CD4-positive, alpha-beta T cell treated with Interleukin-2 at 100 ng/mL for 4 hours (primary cell): ENCODE data around the gene CYP39A1.
A peak's percentile ranks its signal among the peaks of the same experiment; 100 is the strongest.

ENCODE experiments used
- DNase-seq: peaks from one replicate; pipeline ENCODE4 v3.0.0-alpha.2; 2020; ENCODE audit warnings: low spot score

The CYP39A1 gene, protein sequence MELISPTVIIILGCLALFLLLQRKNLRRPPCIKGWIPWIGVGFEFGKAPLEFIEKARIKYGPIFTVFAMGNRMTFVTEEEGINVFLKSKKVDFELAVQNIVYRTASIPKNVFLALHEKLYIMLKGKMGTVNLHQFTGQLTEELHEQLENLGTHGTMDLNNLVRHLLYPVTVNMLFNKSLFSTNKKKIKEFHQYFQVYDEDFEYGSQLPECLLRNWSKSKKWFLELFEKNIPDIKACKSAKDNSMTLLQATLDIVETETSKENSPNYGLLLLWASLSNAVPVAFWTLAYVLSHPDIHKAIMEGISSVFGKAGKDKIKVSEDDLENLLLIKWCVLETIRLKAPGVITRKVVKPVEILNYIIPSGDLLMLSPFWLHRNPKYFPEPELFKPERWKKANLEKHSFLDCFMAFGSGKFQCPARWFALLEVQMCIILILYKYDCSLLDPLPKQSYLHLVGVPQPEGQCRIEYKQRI

DNA sequence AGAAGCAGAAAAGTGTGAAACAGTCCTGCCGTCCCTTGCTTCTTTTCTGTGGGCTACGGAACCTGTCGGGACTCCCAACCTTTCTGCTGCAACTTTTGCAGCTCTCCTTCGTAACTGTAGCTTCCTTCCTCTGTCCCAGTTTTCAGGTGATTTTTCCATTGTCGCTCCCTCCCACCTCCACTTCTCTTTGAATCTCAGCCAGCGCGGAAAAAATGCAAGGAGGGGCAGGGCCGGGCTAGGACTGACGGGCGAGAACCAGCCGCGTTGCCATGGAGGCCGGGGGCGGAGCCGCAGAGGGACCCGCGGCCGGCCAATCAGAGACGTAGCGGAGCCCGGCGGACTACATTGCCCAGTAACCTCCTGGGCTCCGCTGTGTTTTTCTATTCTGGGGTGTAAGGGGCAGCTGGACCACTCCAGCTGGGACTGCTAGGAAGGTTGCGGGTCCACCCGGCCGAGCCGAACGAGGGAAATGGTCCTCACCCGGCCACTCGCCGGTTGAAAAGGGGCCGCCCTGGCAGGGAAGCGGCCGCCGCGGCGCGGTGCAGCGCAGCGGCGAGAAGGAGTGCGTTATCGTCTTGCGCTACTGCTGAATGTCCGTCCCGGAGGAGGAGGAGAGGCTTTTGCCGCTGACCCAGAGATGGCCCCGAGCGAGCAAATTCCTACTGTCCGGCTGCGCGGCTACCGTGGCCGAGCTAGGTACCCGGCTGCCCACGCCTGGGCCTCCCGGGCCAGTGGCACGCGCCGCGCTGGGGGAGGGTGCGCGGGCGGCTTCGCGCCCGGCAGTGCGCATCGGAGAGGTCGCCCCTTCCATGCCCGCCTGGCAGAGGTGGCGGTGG, at the start of gene CYP39A1, which contains the start of gene SLC25A27:
CYP39A1 (minus strand) TSS at position 216 of the 836 bp plus-strand sequence. CDS start 236 bp downstream, outside the sequence.
SLC25A27 (plus strand) TSS at position 373 of the 836 bp plus-strand sequence; CDS start at position 591, 218 bp downstream.
- DNase-seq = peak; percentile 64

DNA sequence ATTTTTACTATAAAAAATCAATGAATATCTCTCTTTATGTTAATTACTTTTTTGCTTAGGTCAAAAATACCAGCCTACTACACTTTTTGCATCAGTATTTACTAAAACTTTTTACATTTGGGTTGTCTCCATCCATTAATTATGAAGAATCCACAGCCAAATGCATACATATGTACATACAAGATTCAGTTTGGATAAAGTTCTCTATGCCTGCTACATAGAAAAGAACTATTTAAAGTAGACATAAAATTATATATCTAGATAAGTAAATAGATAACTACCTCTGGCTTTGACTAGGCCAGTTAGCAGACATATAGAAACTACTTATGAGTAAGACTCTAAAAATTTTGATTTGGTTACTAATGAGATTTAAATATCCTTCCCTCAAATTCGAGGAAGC, 47.4 kb upstream of the CYP39A1 start:
- no peak for DNase-seq

- no peak for DNase-seq
These were observed 38.4 kb upstream of the CYP39A1 start for GRCh38 chr6:46690911-46691451.

DNA sequence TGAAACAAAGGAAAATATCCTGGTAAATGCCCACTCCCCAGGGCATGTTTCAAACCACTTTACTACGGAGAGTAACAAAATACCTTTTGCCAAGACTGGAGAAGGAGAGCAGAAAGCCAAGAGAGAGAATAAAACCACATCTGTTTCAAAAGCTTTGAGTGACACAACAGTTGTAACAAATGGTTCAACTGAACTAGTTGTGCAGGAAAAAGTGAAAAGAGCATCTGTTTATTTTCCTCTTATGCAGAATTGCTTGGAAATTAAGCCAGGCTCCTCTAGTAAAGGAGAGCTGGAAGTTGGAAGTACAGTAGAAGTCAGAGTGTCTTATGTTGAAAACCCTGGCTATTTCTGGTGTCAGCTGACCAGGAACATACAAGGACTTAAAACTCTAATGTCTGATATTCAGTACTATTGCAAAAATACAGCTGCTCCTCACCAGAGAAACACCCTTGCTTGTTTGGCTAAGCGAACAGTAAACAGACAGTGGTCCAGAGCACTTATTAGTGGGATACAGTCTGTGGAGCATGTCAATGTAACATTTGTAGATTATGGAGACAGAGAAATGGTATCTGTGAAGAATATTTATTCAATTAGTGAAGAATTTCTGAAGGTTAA, 37.6 kb upstream of the CYP39A1 start:
- no peak for DNase-seq

- DNase-seq = no peak
These were observed 37.0 kb upstream of the CYP39A1 start for GRCh38 chr6:46689657-46690056.

DNA sequence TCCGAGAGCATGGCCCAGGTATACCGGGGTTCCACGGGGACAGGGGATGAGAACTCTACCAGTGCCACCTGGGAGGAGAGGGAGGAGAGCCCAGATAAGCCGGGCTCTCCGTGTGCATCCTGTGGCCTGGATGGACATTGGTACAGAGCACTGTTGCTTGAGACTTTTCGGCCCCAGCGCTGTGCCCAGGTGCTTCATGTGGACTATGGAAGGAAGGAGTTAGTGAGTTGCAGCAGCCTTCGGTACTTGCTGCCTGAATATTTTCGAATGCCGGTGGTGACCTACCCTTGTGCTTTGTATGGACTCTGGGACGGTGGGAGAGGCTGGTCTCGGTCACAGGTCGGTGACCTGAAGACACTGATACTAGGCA, 36.3 kb upstream of the CYP39A1 start:
- no peak for DNase-seq

DNA sequence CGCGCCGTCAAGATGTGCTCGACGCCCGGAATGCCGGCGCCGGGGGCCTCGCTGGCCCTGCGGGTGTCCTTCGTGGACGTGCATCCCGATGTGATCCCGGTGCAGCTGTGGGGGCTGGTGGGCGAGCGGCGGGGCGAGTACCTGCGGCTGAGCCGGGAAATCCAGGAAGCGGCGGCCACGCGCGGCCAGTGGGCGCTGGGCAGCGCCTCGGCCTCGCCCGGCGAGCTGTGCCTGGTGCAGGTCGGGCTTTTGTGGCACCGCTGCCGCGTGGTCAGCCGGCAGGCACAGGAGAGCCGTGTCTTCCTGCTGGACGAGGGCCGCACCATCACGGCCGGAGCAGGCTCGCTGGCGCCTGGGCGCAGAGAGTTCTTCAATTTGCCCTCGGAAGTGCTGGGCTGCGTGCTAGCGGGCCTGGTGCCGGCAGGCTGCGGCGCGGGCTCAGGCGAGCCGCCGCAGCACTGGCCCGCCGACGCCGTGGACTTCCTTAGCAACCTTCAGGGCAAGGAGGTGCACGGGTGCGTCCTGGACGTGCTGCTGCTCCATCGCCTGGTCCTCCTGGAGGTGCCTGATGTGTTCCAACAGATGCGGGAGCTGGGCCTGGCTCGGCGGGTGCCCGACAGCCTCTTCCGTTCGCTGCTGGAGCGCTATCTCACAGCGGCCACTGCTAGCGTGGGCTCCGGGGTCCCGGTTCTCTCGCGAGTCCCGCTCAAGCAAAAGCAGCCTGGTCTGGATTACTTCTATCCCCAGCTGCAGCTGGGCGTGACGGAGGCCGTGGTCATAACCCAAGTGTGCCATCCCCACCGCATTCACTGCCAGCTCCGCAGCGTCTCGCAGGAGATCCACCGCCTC, 35.7 kb upstream of the CYP39A1 start:
- no peak for DNase-seq

DNA sequence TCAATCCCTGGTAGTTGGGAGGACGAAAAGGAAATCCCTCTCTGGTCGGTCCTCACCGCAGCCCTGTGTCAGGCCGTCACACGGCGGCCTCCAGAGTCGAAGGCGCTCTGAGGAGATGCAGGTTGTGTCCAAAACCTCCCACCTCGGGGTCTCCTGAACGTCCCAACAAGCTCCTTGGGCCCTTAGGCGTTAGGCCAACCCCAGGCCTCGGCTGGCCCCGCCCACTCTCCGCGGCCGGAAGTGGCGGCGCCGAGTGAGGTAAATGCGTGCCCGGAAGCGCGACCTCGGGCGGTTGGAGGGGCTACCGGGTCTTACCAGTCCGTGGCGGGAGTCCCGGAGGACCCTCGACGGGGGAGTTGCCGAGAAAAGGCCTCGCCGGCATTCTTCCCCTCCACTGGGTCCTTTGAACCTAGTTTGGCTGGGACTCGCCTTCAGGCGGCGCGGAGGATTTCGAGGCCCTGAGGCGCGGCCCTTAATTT, 35.0 kb upstream of the CYP39A1 start, which contains the start of gene TDRD6:
TDRD6 (plus strand) TSS at position 267 of the 479 bp plus-strand sequence. CDS start 244 bp downstream, outside the sequence.
- no peak for DNase-seq

DNA sequence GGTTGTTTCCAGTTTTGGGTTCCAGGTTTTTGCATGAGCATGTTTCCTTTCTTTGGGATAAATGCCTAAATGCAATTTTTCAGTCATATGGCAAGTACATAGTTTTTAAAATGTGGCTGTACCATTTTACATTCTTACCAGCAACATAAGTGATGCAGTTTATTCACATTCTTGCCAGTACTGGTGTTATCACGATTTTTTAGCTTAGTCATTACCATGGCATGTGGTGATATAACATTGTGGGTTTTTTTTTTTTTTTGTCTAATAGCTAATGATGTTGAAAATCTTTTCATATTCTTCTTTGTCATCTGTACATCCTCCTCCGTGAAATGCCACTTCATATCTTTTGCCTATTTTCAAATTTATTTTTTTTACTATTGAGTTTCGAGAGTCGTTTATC, 32.2 kb upstream of the CYP39A1 start:
- no peak for DNase-seq

DNA sequence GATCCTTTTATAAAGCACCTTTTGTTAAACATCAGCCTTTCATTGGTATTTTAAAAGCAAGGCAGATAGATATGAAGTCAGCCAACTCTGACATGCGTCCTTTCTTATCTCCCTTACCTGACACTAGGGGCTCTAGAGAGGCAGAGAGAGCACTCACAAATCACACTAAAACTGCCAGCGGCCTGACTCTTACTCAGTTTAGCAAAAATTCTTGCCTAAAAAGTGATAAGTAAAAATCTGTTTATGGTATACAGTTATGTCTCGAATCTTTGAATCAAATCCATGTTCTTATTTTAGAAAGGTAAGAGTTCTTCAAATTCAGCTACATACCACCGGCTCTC, 24.7 kb upstream of the CYP39A1 start:
- DNase-seq = no peak

- no peak for DNase-seq
These were observed 24.1 kb upstream of the CYP39A1 start for GRCh38 chr6:46676604-46677313.

DNA sequence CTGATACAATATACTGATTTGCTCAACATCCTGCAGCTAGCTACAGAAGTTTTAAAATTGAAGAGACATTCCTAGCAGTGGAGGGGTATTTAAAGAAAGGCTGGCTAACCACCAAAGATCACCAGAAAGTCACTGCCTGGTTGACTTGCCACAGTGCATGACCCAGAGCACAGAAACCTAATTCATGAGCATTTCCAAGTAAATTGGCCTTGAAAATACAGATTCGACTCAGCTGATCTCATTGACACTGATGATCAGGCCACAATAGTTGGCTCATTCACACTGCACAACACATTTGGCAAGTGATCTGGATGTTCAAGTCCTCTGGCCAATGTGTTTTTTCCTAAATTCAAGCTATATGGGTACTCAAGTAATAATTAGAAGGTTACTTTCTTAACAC, 21.8 kb upstream of the CYP39A1 start:
- DNase-seq = no peak

DNA sequence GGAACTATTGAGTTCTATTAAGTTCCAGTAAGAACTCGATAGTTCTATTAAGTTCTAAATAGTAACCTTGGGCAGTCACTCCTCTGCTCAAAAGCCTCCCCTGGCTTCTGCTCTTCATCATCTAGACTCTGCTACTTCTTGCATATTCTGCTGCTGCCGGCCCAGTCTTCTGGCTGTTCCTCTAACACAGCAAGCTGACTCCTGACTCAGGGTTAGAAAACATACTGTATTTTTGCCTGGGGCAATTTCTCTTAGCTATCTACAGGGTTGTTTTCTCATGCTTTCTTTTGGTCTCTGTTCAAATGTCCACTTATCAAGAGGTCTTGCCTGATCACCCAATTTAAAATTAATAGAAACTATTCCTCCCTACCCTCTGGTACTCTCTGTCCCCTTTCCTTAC, 14.8 kb upstream of the CYP39A1 start:
- no peak for DNase-seq

DNA sequence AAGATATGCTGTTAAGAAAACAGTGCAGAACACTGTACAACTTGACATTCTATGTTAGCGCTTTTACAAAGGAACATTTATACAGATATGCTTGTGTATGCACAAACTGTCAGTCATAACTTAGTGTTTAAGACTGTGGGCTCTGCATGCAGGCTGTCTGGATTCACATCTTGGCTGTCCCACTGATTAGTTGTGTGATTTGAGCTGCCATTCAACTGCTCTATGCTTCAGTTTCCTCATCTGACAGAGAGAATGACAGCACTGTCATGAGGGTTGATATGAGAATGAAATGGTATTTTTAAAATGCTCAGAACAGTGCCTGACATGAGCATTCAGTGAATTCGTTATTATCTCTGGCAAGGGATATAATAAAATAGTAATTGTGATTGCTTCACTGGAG, 8.9 kb upstream of the CYP39A1 start:
- DNase-seq = no peak

GRCh38 chr6:46657642-46658041, 5.0 kb upstream of the CYP39A1 start:
- no peak for DNase-seq

GRCh38 chr6:46655803-46656202, 3.2 kb upstream of the CYP39A1 start:
- DNase-seq = no peak

- no peak for DNase-seq
These were observed 999 bp upstream of the CYP39A1 start for GRCh38 chr6:46653439-46654195.

GRCh38 chr6:46652232-46652602, 401 bp downstream of the CYP39A1 start:
- DNase-seq = no peak

- no peak for DNase-seq
These were observed 802 bp downstream of the CYP39A1 start for GRCh38 chr6:46651816-46652215.

DNA sequence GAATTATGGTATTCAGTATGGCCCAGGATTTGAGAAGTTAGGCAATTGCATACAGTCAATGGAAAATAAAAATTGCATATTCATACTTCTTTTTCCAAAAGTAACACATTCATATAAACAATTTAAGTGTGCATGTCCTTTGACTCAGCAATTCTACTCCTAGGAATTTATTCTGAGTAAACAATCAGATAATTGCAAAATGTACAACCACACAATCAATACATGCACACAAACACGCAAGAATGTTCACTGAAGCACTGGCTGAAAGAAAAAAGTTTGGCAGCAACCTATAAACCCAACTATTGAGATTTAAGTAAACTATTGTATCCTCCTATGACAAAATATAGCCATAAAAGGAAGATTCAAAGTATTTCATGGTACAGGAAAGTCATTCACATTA, 1.6 kb downstream of the CYP39A1 start:
- no peak for DNase-seq
